Progenitor cell of endocrine pancreas (in vitro differentiated cells): ENCODE measurements around the gene RNMT. TPM values are rescaled to one million over a fixed set of nuclear protein-coding genes. Genes with fewer than 3 reads are reported as not detected.

ENCODE experiments used
- DNase-seq: peaks from one replicate; pipeline ENCODE4 v3.0.0; 2021; ENCODE audit warnings: low spot score; ENCODE audit not compliant: unreplicated experiment
- H3K27ac Mint-ChIP-seq: 2 replicates; pipeline ENCODE4 v1.8.0; 2021; ENCODE audit warnings: mild to moderate bottlenecking, moderate library complexity, mixed read lengths
- H3K27me3 Mint-ChIP-seq: 2 replicates; pipeline ENCODE4 v1.8.0; 2021; ENCODE audit warnings: mixed read lengths
- H3K36me3 Mint-ChIP-seq: 2 replicates; pipeline ENCODE4 v1.8.0; 2022; ENCODE audit warnings: mixed read lengths; ENCODE audit not compliant: insufficient read depth
- H3K4me1 Mint-ChIP-seq: 2 replicates; pipeline ENCODE4 v1.8.0; 2021; ENCODE audit warnings: low read depth, mixed read lengths
- H3K4me3 Mint-ChIP-seq: 2 replicates; pipeline ENCODE4 v1.8.0; 2021; ENCODE audit warnings: low read depth, mild to moderate bottlenecking, moderate library complexity, mixed read lengths
- H3K9me3 Mint-ChIP-seq: 2 replicates; pipeline ENCODE4 v1.8.0; 2021; ENCODE audit warnings: low read depth, mixed read lengths
- total RNA-seq: library from RNA; stranded (reverse); gene quantifications from 2 replicates; pipeline ENCODE4 v1.2.1, GENCODE V29; 2021
- TF ChIP-seq, protein P1 (sequence below): fragments of 200-600 bp; sonication (generic); IDR thresholded peaks from one replicate; pipeline ENCODE4 v1.5.0; 2021; ENCODE audit warnings: antibody characterized with exemption, mild to moderate bottlenecking; ENCODE audit not compliant: unreplicated experiment

Gene RNMT
- total RNA-seq, 1 donor from 2014 or later = 47.6 TPM

- no peak overlapping the region for H3K27ac Mint-ChIP-seq
- H3K27me3 Mint-ChIP-seq = no peaks in the 10 kb centered on the region
- DNase-seq = no peak
- no peaks in the 10 kb centered on the region for H3K4me1 Mint-ChIP-seq
- no peak overlapping the region for H3K4me3 Mint-ChIP-seq
- H3K9me3 Mint-ChIP-seq = no peaks in the 10 kb centered on the region
- peaks cover 37% of the 10 kb centered on the region for H3K36me3 Mint-ChIP-seq
- TF ChIP-seq, protein P1, sequence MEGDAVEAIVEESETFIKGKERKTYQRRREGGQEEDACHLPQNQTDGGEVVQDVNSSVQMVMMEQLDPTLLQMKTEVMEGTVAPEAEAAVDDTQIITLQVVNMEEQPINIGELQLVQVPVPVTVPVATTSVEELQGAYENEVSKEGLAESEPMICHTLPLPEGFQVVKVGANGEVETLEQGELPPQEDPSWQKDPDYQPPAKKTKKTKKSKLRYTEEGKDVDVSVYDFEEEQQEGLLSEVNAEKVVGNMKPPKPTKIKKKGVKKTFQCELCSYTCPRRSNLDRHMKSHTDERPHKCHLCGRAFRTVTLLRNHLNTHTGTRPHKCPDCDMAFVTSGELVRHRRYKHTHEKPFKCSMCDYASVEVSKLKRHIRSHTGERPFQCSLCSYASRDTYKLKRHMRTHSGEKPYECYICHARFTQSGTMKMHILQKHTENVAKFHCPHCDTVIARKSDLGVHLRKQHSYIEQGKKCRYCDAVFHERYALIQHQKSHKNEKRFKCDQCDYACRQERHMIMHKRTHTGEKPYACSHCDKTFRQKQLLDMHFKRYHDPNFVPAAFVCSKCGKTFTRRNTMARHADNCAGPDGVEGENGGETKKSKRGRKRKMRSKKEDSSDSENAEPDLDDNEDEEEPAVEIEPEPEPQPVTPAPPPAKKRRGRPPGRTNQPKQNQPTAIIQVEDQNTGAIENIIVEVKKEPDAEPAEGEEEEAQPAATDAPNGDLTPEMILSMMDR = no peak
Measured at GRCh38 chr18:13758622-13759021, 32.1 kb downstream of the RNMT start.

GRCh38 chr18:13760047-13760446 is 33.6 kb downstream of the RNMT start:
- DNase-seq = no peak
- H3K36me3 Mint-ChIP-seq = peaks cover 41% of the 10 kb centered on the region
- no peak overlapping the region for H3K27ac Mint-ChIP-seq
- peaks cover 10% of the 10 kb centered on the region for H3K9me3 Mint-ChIP-seq
- no peaks in the 10 kb centered on the region for H3K27me3 Mint-ChIP-seq
- H3K4me3 Mint-ChIP-seq = no peak overlapping the region
- TF ChIP-seq, protein P1 = no peak
- H3K4me1 Mint-ChIP-seq = no peaks in the 10 kb centered on the region

- H3K36me3 Mint-ChIP-seq = peaks cover 33% of the 10 kb centered on the region
- H3K27me3 Mint-ChIP-seq = no peaks in the 10 kb centered on the region
Measured at GRCh38 chr18:13762690-13763439, 36.4 kb downstream of the RNMT start.

GRCh38 chr18:13775058-13775457 is 48.6 kb downstream of the RNMT start:
- H3K27ac Mint-ChIP-seq = no peak overlapping the region
- H3K9me3 Mint-ChIP-seq = peaks cover 10% of the 10 kb centered on the region
- DNase-seq = no peak
- no peaks in the 10 kb centered on the region for H3K36me3 Mint-ChIP-seq
- H3K4me1 Mint-ChIP-seq = no peaks in the 10 kb centered on the region
- TF ChIP-seq, protein P1 = no peak
- no peak overlapping the region for H3K4me3 Mint-ChIP-seq
- no peaks in the 10 kb centered on the region for H3K27me3 Mint-ChIP-seq

More at GRCh38 chr18:13762690-13763439, 36.4 kb downstream of the RNMT start:
- DNase-seq = no peak
- TF ChIP-seq, protein P1 = no peak
- H3K4me1 Mint-ChIP-seq = no peaks in the 10 kb centered on the region
- H3K4me3 Mint-ChIP-seq = no peak overlapping the region
- H3K27ac Mint-ChIP-seq = no peak overlapping the region
- H3K9me3 Mint-ChIP-seq = peaks cover 27% of the 10 kb centered on the region

GRCh38 chr18:13791181-13791580 is 64.7 kb downstream of the RNMT start:
- TF ChIP-seq, protein P1 = no peak
- Mint-ChIP-seq H3K4me1 (no peaks in the 10 kb centered on the region), H3K9me3 (no peaks in the 10 kb centered on the region), H3K36me3 (no peaks in the 10 kb centered on the region), H3K27ac (no peak overlapping the region), H3K27me3 (no peaks in the 10 kb centered on the region), H3K4me3 (no peak overlapping the region)
- no peak for DNase-seq
